HG03139 (cell line): ENCODE results near the gene TP53TG3C.
"Not testable (repeated sequence)": the region's sequence is repeated elsewhere in the genome, so short reads cannot be mapped to it uniquely, and the experiment has no call there.

Source experiments
- ATAC-seq: cut with Tn5 transposase; IDR thresholded peaks from one replicate; pipeline ENCODE4 v1.9.1; 2021; ENCODE audit not compliant: unreplicated experiment

TP53TG3C gene

DNA sequence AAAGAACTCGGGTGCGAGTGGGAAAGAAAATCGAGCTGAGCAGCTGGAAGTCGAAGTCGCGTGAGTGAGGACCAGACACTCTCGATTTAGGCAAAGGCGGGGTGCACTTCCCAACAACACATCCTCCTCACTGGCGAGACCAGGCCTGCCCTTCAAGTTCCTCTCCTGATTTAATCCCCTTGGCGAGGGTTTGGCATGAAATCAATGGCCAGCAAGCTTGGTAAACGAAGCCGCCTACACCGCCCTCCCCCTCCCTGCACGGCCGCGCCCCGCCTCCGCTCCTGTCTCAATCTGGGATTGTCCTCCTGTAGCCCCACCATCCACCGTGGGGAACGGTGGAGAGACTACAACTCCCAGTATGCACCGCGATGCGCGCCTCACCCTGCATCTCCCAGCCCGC lies at the start of gene TP53TG3C:
Gene TP53TG3C, plus strand, starts transcription at position 301 of the 400 bp plus-strand sequence. Its CDS starts 68 bp downstream, at position 369.
- not testable (repeated sequence) for ATAC-seq
